ENCODE measurements around the gene APLF. TPM values are rescaled to one million over a fixed set of nuclear protein-coding genes. Genes with fewer than 3 reads are reported as not detected.
"Not testable (repeated sequence)": the region's sequence is repeated elsewhere in the genome, so short reads cannot be mapped to it uniquely, and the experiment has no call there.

The APLF gene
- total and polyA plus RNA-seq, 2 donors (not counting 3 experiments of a cell fraction or from before 2014, with no cell fraction given), result 0.75 to 2.3 TPM

- H3K4me3 ChIP-seq (replicated peaks in 1 of 3; ENCODE audit: insufficient read depth in 1 of 3, low read depth in 1 of 3, low read length in 3 of 3); H3K4me2 ChIP-seq (ENCODE audit: insufficient read depth, low read length); intact Hi-C loops (cut with micrococcal nuclease); CTCF ChIA-PET; H3K4me1 ChIP-seq (ENCODE audit: control insufficient read depth, extremely low read depth, insufficient read depth, low read length); H2AFZ ChIP-seq (ENCODE audit: low read depth, low read length); H3K9ac ChIP-seq (replicated peaks; ENCODE audit: extremely low read depth, insufficient read depth, low read length); FAIRE-seq; H3K79me2 ChIP-seq (ENCODE audit: control insufficient read depth, insufficient read depth, low read length); H3K9me1 ChIP-seq (replicated peaks; ENCODE audit: control insufficient read depth, extremely low read depth, insufficient read depth, low read length); H3K36me3 ChIP-seq (ENCODE audit: control insufficient read depth in 2 of 2, extremely low read depth in 1 of 2, insufficient read depth in 2 of 2, low read length in 2 of 2); H3K27me3 ChIP-seq (ENCODE audit: control insufficient read depth in 2 of 2, insufficient read depth in 2 of 2, low read length in 2 of 2); dilution Hi-C loops (cut with MboI; ENCODE audit: extremely low pct_ligation_motif_present, low sequenced_read_pairs); POLR2A ChIA-PET; H4K20me1 ChIP-seq (replicated peaks; ENCODE audit: control insufficient read depth, extremely low read depth, insufficient read depth, low read length); DNase-seq (ENCODE audit: low read depth, low spot score); H3K27ac ChIP-seq (ENCODE audit: insufficient read depth, low read depth, low read length); BruUV-seq (replicated peaks); H3K9me3 ChIP-seq (replicated peaks; ENCODE audit: control insufficient read depth, insufficient read depth, low read length): not testable (repeated sequence)
These were observed 61.8 kb downstream of the APLF start for GRCh38 chr2:68529156-68529555.

GRCh38 chr2:68529651-68530050 lies 62.3 kb downstream of the APLF start:
- H3K9ac ChIP-seq (replicated peaks; ENCODE audit: extremely low read depth, insufficient read depth, low read length); H3K9me1 ChIP-seq (replicated peaks; ENCODE audit: control insufficient read depth, extremely low read depth, insufficient read depth, low read length); H4K20me1 ChIP-seq (replicated peaks; ENCODE audit: control insufficient read depth, extremely low read depth, insufficient read depth, low read length); CTCF ChIA-PET; H3K9me3 ChIP-seq (replicated peaks; ENCODE audit: control insufficient read depth, insufficient read depth, low read length); H3K27me3 ChIP-seq (ENCODE audit: control insufficient read depth in 2 of 2, insufficient read depth in 2 of 2, low read length in 2 of 2); dilution Hi-C loops (cut with MboI; ENCODE audit: extremely low pct_ligation_motif_present, low sequenced_read_pairs); intact Hi-C loops (cut with micrococcal nuclease); POLR2A ChIA-PET; H3K4me1 ChIP-seq (ENCODE audit: control insufficient read depth, extremely low read depth, insufficient read depth, low read length); H3K36me3 ChIP-seq (ENCODE audit: control insufficient read depth in 2 of 2, extremely low read depth in 1 of 2, insufficient read depth in 2 of 2, low read length in 2 of 2); H3K4me3 ChIP-seq (replicated peaks in 1 of 3; ENCODE audit: insufficient read depth in 1 of 3, low read depth in 1 of 3, low read length in 3 of 3); DNase-seq (ENCODE audit: low read depth, low spot score); H2AFZ ChIP-seq (ENCODE audit: low read depth, low read length); FAIRE-seq; BruUV-seq (replicated peaks); H3K79me2 ChIP-seq (ENCODE audit: control insufficient read depth, insufficient read depth, low read length); H3K27ac ChIP-seq (ENCODE audit: insufficient read depth, low read depth, low read length); H3K4me2 ChIP-seq (ENCODE audit: insufficient read depth, low read length): not testable (repeated sequence)

- TF ChIP-seq MYC (IDR thresholded peaks at IDR 0.05; ENCODE audit: low read depth, low read length), result no peak
- no peak for TF ChIP-seq POLR2AphosphoS5 (IDR thresholded peaks at IDR 0.05; ENCODE audit: insufficient read depth, low read depth, low read length)
- TF ChIP-seq JUN (IDR thresholded peaks at IDR 0.05; ENCODE audit: borderline replicate concordance, insufficient read depth, insufficient read length, low read depth), result no peak
- no peak for TF ChIP-seq EZH2 (IDR thresholded peaks at IDR 0.05; ENCODE audit: borderline replicate concordance, low read depth, low read length, severe bottlenecking)
- no peak for TF ChIP-seq GATA2 (IDR thresholded peaks at IDR 0.05; ENCODE audit: insufficient read depth, insufficient read length, low read depth, low read length)
- TF ChIP-seq CTCF (IDR thresholded peaks at IDR 0.05; ENCODE audit: extremely low read depth in 1 of 2, insufficient read depth in 1 of 2, low read depth in 1 of 2, low read length in 2 of 2), result no peak
- TF ChIP-seq MAX (IDR thresholded peaks at IDR 0.05; ENCODE audit: insufficient read depth, insufficient read length), result no peak
- TF ChIP-seq POLR2A (IDR thresholded peaks at IDR 0.05; ENCODE audit: low read depth, low read length), result no peak
- no peak for TF ChIP-seq FOS (IDR thresholded peaks at IDR 0.05; ENCODE audit: borderline replicate concordance, insufficient read depth, low read length)
- no peaks in the 10 kb centered on the region for H3K27me3 ChIP-seq (ENCODE audit: control insufficient read depth in 2 of 2, insufficient read depth in 2 of 2, low read length in 2 of 2)
- no peak overlapping the region for H3K4me2 ChIP-seq (ENCODE audit: insufficient read depth, low read length)
- H3K9me1 ChIP-seq (replicated peaks; ENCODE audit: control insufficient read depth, extremely low read depth, insufficient read depth, low read length), result no peaks in the 10 kb centered on the region
- no peaks in the 10 kb centered on the region for H3K9me3 ChIP-seq (replicated peaks; ENCODE audit: control insufficient read depth, insufficient read depth, low read length)
- no peak overlapping the region for H2AFZ ChIP-seq (ENCODE audit: low read depth, low read length)
- H3K27ac ChIP-seq (ENCODE audit: insufficient read depth, low read depth, low read length), result no peak overlapping the region
- no peak for FAIRE-seq
- no TSS peak for BruUV-seq (replicated peaks)
- CTCF ChIA-PET, result interaction anchor here (1.0 to 1.9 kb wide), 3 partner anchors 48 to 173 kb away, joined by 4 to 6 read pairs (median 5); no protein-coding TSS in a partner anchor
- no peaks in the 10 kb centered on the region for H3K79me2 ChIP-seq (ENCODE audit: control insufficient read depth, insufficient read depth, low read length)
- no peaks in the 10 kb centered on the region for H3K4me1 ChIP-seq (ENCODE audit: control insufficient read depth, extremely low read depth, insufficient read depth, low read length)
- H4K20me1 ChIP-seq (replicated peaks; ENCODE audit: control insufficient read depth, extremely low read depth, insufficient read depth, low read length), result no peaks in the 10 kb centered on the region
- no peak overlapping the region for H3K4me3 ChIP-seq (replicated peaks in 1 of 3; ENCODE audit: insufficient read depth in 1 of 3, low read depth in 1 of 3, low read length in 3 of 3)
- POLR2A ChIA-PET, result no interaction called here
- no peak overlapping the region for H3K9ac ChIP-seq (replicated peaks; ENCODE audit: extremely low read depth, insufficient read depth, low read length)
- no peak for DNase-seq (ENCODE audit: low read depth, low spot score)
- intact Hi-C loops (cut with micrococcal nuclease) (no loop called here), dilution Hi-C loops (cut with MboI; ENCODE audit: extremely low pct_ligation_motif_present, low sequenced_read_pairs) (no loop called here)
- H3K36me3 ChIP-seq (ENCODE audit: control insufficient read depth in 2 of 2, extremely low read depth in 1 of 2, insufficient read depth in 2 of 2, low read length in 2 of 2), result no peaks in the 10 kb centered on the region
These were observed 68.6 kb downstream of the APLF start for GRCh38 chr2:68536000-68536399.
